Activated CD8-positive, alpha-beta memory T cell treated with anti-CD3 and anti-CD28 coated beads, Interleukin-2, amount 10 ng/mL, durations not matched to agents 7 days and 5 days (primary cell): ENCODE data around the gene IQGAP2. TPM values are rescaled to one million over a fixed set of nuclear protein-coding genes. Genes with fewer than 3 reads are reported as not detected.
"Not testable (repeated sequence)": the region's sequence is repeated elsewhere in the genome, so short reads cannot be mapped to it uniquely, and the experiment has no call there.

ENCODE experiments used
- ATAC-seq: fragments of 150-1000 bp; cut with Tn5 transposase; one replicate; pipeline ENCODE4 v1.10.0; 2021; ENCODE audit warnings: moderate library complexity
- CTCF ChIA-PET: fragments of 350-600 bp; sonication (Branson Sonifier 250); formaldehyde crosslinking; loops from one replicate; lab custom pipeline; 2021; ENCODE audit warnings: antibody characterized with exemption; lab: Charles Lee
- DNase-seq: peaks from one replicate; pipeline ENCODE4 v3.0.0-alpha.2; 2020
- H3K27ac Mint-ChIP-seq: one replicate; pipeline ENCODE4 v1.8.0; 2021; ENCODE audit warnings: mild to moderate bottlenecking, mixed read lengths
- H3K27me3 Mint-ChIP-seq: one replicate; pipeline ENCODE4 v1.8.0; 2021; ENCODE audit warnings: mixed read lengths
- H3K36me3 Mint-ChIP-seq: one replicate; pipeline ENCODE4 v1.8.0; 2021; ENCODE audit warnings: mild to moderate bottlenecking, mixed read lengths
- H3K4me1 Mint-ChIP-seq: one replicate; pipeline ENCODE4 v1.8.0; 2021; ENCODE audit warnings: mixed read lengths
- H3K4me3 Mint-ChIP-seq: one replicate; pipeline ENCODE4 v1.8.0; 2021; ENCODE audit warnings: mild to moderate bottlenecking, moderate library complexity, mixed read lengths
- H3K9me3 Mint-ChIP-seq: one replicate; pipeline ENCODE4 v1.8.0; 2022; ENCODE audit warnings: low read depth, mixed read lengths
- total RNA-seq, 2 experiments: library from RNA; stranded (reverse); gene quantifications; one replicate each; pipeline ENCODE4 v1.2.3, GENCODE V29; 2021

IQGAP2 gene
- total RNA-seq, 2 experiments from 2014 or later: 70.2 to 118 TPM

GRCh38 chr5:76425928-76426804 lies 23.1 kb downstream of the IQGAP2 start:
- no peak overlapping the region for H3K4me3 Mint-ChIP-seq
- DNase-seq (no peak), ATAC-seq (no peak)
- peaks cover 16% of the 10 kb centered on the region for H3K4me1 Mint-ChIP-seq
- no peaks in the 10 kb centered on the region for H3K9me3 Mint-ChIP-seq
- H3K27me3 Mint-ChIP-seq: no peaks in the 10 kb centered on the region
- peaks cover 27% of the 10 kb centered on the region for H3K36me3 Mint-ChIP-seq
- H3K27ac Mint-ChIP-seq: no peak overlapping the region
- CTCF ChIA-PET: interaction anchor here (0.6 kb wide), 1 partner anchor 95 kb away, joined by 3 read pairs; no protein-coding TSS in a partner anchor

GRCh38 chr5:76427206-76428140 lies 24.4 kb downstream of the IQGAP2 start:
- Mint-ChIP-seq H3K36me3 (peaks cover 25% of the 10 kb centered on the region), H3K27me3 (no peaks in the 10 kb centered on the region), H3K4me3 (no peak overlapping the region), H3K9me3 (no peaks in the 10 kb centered on the region), H3K27ac (no peak overlapping the region), H3K4me1 (peaks cover 16% of the 10 kb centered on the region)
- DNase-seq (no peak), ATAC-seq (no peak)
- CTCF ChIA-PET: interaction anchor here (0.9 to 1.5 kb wide), 2 partner anchors 24 to 154 kb away, joined by 3 read pairs; no protein-coding TSS in a partner anchor

- Mint-ChIP-seq H3K36me3 (peaks cover 25% of the 10 kb centered on the region), H3K4me1 (peaks cover 18% of the 10 kb centered on the region)
- ATAC-seq, H3K9me3 Mint-ChIP-seq, H3K27me3 Mint-ChIP-seq, H3K4me3 Mint-ChIP-seq, H3K27ac Mint-ChIP-seq, DNase-seq: not testable (repeated sequence)
- CTCF ChIA-PET: interaction anchor here (1.4 to 1.5 kb wide), 2 partner anchors 115 to 152 kb away, joined by 3 to 4 read pairs; no protein-coding TSS in a partner anchor
Measured at GRCh38 chr5:76428550-76428949, 25.5 kb downstream of the IQGAP2 start.

DNA sequence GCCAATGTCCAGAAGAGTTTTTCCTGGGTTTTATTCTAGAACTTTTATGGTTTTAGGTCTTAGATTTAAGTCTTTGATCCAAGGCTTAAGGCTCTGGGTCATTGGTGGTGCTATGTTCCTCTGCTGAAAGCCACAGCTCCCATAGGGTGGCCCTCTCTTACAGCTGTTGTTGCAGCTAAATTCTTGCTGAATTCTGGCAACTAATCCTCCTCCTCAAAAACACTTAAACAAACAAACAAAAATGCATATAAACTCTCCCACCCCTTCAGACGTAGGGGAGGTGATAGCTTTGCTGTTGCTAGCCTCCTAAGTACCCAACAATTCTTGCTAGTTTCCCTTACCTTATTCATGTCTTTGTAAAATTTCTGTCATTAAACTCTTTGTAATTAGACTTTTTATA lies 30.2 kb downstream of the IQGAP2 start:
- CTCF ChIA-PET: interaction anchor here (1.1 kb wide), 1 partner anchor 82 kb away, joined by 4 read pairs; no protein-coding TSS in a partner anchor
- no peak overlapping the region for H3K27ac Mint-ChIP-seq
- peaks cover 30% of the 10 kb centered on the region for H3K36me3 Mint-ChIP-seq
- no peak for DNase-seq
- H3K9me3 Mint-ChIP-seq: peaks cover 8% of the 10 kb centered on the region
- H3K4me3 Mint-ChIP-seq: no peak overlapping the region
- H3K4me1 Mint-ChIP-seq: peaks cover 6% of the 10 kb centered on the region
- ATAC-seq: no peak
- H3K27me3 Mint-ChIP-seq: no peaks in the 10 kb centered on the region

DNA sequence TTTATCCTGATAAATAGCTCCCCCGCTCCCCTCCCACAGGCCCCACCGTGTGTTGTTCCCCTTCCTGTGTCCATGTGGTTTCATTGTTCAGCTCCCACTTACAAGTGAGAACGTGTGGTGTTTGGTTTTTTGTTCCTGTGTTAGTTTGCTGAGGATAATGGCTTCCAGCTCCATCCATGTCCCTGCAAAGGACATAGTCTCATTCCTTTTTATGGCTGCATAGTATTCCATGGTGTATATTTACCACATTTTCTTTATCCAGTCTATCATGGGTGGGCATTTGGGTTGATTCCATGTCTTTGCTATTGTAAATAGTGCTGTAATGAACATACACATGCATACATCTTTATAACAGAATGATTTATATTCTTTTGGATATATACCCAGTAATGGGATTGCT lies 34.4 kb downstream of the IQGAP2 start:
- H3K27me3 Mint-ChIP-seq, ATAC-seq, H3K27ac Mint-ChIP-seq, DNase-seq, CTCF ChIA-PET, H3K4me3 Mint-ChIP-seq: not testable (repeated sequence)
- Mint-ChIP-seq H3K36me3 (peaks cover 51% of the 10 kb centered on the region), H3K9me3 (peaks cover 23% of the 10 kb centered on the region), H3K4me1 (peaks cover 12% of the 10 kb centered on the region)

- no peak overlapping the region for H3K27ac Mint-ChIP-seq
- no peak for ATAC-seq
- no peak overlapping the region for H3K4me3 Mint-ChIP-seq
- H3K27me3 Mint-ChIP-seq: no peaks in the 10 kb centered on the region
- CTCF ChIA-PET: no interaction called here
- peaks cover 12% of the 10 kb centered on the region for H3K4me1 Mint-ChIP-seq
- H3K36me3 Mint-ChIP-seq: peaks cover 52% of the 10 kb centered on the region
- no peak for DNase-seq
- peaks cover 23% of the 10 kb centered on the region for H3K9me3 Mint-ChIP-seq
Measured at GRCh38 chr5:76438025-76438424, 34.9 kb downstream of the IQGAP2 start.

- ATAC-seq: no peak
Measured at GRCh38 chr5:76439201-76439600, 36.1 kb downstream of the IQGAP2 start.

GRCh38 chr5:76439929-76440328 lies 36.8 kb downstream of the IQGAP2 start:
- Mint-ChIP-seq H3K27ac (no peak overlapping the region), H3K36me3 (peaks cover 52% of the 10 kb centered on the region), H3K27me3 (no peaks in the 10 kb centered on the region), H3K4me3 (no peak overlapping the region), H3K9me3 (peaks cover 23% of the 10 kb centered on the region), H3K4me1 (peaks cover 10% of the 10 kb centered on the region)
- CTCF ChIA-PET: interaction anchor here (1.5 kb wide), 1 partner anchor 21 kb away, joined by 4 read pairs; no protein-coding TSS in a partner anchor
- DNase-seq: no peak
- no peak for ATAC-seq

More at GRCh38 chr5:76439201-76439600, 36.1 kb downstream of the IQGAP2 start:
- H3K27ac Mint-ChIP-seq: no peak overlapping the region
- DNase-seq: no peak
- H3K4me1 Mint-ChIP-seq: peaks cover 10% of the 10 kb centered on the region
- peaks cover 23% of the 10 kb centered on the region for H3K9me3 Mint-ChIP-seq
- no peak overlapping the region for H3K4me3 Mint-ChIP-seq
- H3K36me3 Mint-ChIP-seq: peaks cover 55% of the 10 kb centered on the region
- H3K27me3 Mint-ChIP-seq: no peaks in the 10 kb centered on the region
- CTCF ChIA-PET: interaction anchor here (1.5 kb wide), 1 partner anchor 20 kb away, joined by 4 read pairs; no protein-coding TSS in a partner anchor

DNA sequence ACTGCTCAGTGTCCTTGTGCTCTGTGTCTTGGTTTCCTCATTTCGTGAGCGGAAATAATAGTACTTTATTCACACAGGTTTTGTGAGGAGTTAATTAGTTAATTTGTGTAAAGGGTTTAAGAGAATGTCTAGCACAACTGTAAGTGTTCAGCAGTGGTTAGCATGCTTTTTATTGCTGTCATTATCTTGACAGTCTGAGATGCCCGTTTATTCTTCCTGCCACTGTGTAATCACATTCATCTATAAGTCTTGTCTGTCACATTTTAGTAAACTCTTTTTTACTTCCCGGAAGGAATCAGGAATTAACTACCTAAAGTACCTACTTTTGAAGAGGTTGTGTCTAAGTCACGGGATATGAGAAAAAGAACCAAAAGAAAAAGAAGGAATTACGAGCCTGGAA lies 38.0 kb downstream of the IQGAP2 start:
- Mint-ChIP-seq H3K36me3 (peaks cover 51% of the 10 kb centered on the region), H3K4me3 (no peak overlapping the region), H3K9me3 (peaks cover 20% of the 10 kb centered on the region), H3K27me3 (no peaks in the 10 kb centered on the region), H3K27ac (no peak overlapping the region), H3K4me1 (peaks cover 14% of the 10 kb centered on the region)
- CTCF ChIA-PET: no interaction called here
- DNase-seq (no peak), ATAC-seq (no peak)

GRCh38 chr5:76441890-76442673 lies 39.0 kb downstream of the IQGAP2 start:
- CTCF ChIA-PET: no interaction called here
- DNase-seq (no peak), ATAC-seq (no peak)
- no peaks in the 10 kb centered on the region for H3K27me3 Mint-ChIP-seq
- H3K27ac Mint-ChIP-seq: no peak overlapping the region
- H3K36me3 Mint-ChIP-seq: peaks cover 47% of the 10 kb centered on the region
- no peak overlapping the region for H3K4me3 Mint-ChIP-seq
- H3K4me1 Mint-ChIP-seq: peaks cover 14% of the 10 kb centered on the region
- peaks cover 20% of the 10 kb centered on the region for H3K9me3 Mint-ChIP-seq

DNA sequence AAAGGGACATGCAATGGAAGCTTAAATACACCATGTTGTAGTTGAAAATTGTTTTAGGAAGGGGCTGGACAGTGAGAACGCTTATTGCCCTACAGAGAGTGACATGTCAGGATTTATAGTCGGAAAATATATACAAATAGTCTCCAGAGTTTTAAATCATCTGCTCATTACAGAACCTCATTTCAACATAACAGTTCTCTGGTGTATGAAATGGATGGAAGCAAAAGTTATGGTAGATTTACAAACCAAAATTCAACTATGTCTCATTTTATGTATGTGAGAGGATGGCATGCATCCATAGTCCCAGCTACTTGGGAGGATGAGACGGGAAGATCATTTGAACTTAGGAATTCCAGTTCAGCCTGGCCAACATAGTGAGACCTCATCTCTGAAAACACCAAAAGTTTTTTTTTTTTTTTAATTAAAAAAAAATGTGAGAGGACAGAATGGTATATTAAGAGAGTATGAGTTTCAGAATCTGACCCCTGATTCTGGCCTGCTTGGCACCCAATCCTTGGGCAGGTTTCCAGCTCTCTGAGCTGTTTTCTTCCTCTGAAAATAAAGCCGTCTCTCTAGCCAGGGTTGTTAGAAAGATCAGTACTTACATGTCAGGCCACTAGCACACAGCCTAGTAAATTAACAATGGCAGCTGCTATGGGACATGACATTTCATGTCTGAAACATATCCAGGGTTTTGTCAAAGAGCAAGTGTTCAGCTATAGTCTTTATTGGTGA lies 40.1 kb downstream of the IQGAP2 start:
- H3K9me3 Mint-ChIP-seq: peaks cover 15% of the 10 kb centered on the region
- peaks cover 10% of the 10 kb centered on the region for H3K4me1 Mint-ChIP-seq
- no peak overlapping the region for H3K27ac Mint-ChIP-seq
- H3K4me3 Mint-ChIP-seq: no peak overlapping the region
- no peaks in the 10 kb centered on the region for H3K27me3 Mint-ChIP-seq
- CTCF ChIA-PET: no interaction called here
- H3K36me3 Mint-ChIP-seq: peaks cover 43% of the 10 kb centered on the region
- no peak for DNase-seq
- no peak for ATAC-seq

- CTCF ChIA-PET: no interaction called here
- Mint-ChIP-seq H3K9me3 (peaks cover 1% of the 10 kb centered on the region), H3K36me3 (peaks cover 40% of the 10 kb centered on the region), H3K27ac (no peak overlapping the region), H3K4me3 (no peak overlapping the region), H3K4me1 (peaks cover 16% of the 10 kb centered on the region), H3K27me3 (no peaks in the 10 kb centered on the region)
- ATAC-seq (no peak), DNase-seq (no peak)
Measured at GRCh38 chr5:76445063-76445462, 42.0 kb downstream of the IQGAP2 start.
